Endothelial cell (in vitro differentiated cells): ENCODE measurements around the gene CRAT. TPM values are rescaled to one million over a fixed set of nuclear protein-coding genes. Genes with fewer than 3 reads are reported as not detected.

ENCODE experiments used
- DNase-seq: peaks from one replicate; pipeline ENCODE4 v3.0.0; 2021; ENCODE audit warnings: low spot score
- H3K27ac Mint-ChIP-seq: one replicate; pipeline ENCODE4 v1.8.0; 2021; ENCODE audit warnings: mixed read lengths, inconsistent platforms; ENCODE audit not compliant: unreplicated experiment
- H3K27me3 Mint-ChIP-seq: one replicate; pipeline ENCODE4 v1.8.0; 2021; ENCODE audit warnings: mild to moderate bottlenecking, moderate library complexity, mixed read lengths, inconsistent platforms; ENCODE audit not compliant: unreplicated experiment
- H3K36me3 Mint-ChIP-seq: one replicate; pipeline ENCODE4 v1.8.0; 2021; ENCODE audit warnings: mild to moderate bottlenecking, low read depth, mixed read lengths, inconsistent platforms; ENCODE audit not compliant: unreplicated experiment
- H3K4me1 Mint-ChIP-seq: one replicate; pipeline ENCODE4 v1.8.0; 2021; ENCODE audit warnings: mild to moderate bottlenecking, mixed read lengths, inconsistent platforms; ENCODE audit not compliant: unreplicated experiment
- H3K4me3 Mint-ChIP-seq: one replicate; pipeline ENCODE4 v1.8.0; 2021; ENCODE audit warnings: mild to moderate bottlenecking, mixed read lengths, inconsistent platforms; ENCODE audit not compliant: unreplicated experiment
- H3K9me3 Mint-ChIP-seq: one replicate; pipeline ENCODE4 v1.8.0; 2021; ENCODE audit warnings: mixed read lengths, inconsistent platforms; ENCODE audit not compliant: unreplicated experiment
- CTCF ChIP-seq: fragments of 200-600 bp; sonication (generic); IDR thresholded peaks from one replicate; pipeline ENCODE4 v1.5.0; 2021; ENCODE audit warnings: antibody characterized with exemption; ENCODE audit not compliant: unreplicated experiment
- total RNA-seq: library from RNA; stranded (reverse); fragmentation: NEBNext Ultra II Directional; extraction: Animal tissue kit (Norgen Biotek cat#: 25700); gene quantifications from one replicate; pipeline ENCODE4 v1.2.1, GENCODE V29; 2021; ENCODE audit not compliant: unreplicated experiment

Gene CRAT
- total RNA-seq, 1 donor from 2014 or later, result 42.9 TPM

- no peaks in the 10 kb centered on the region for H3K36me3 Mint-ChIP-seq
- no peak overlapping the region for H3K4me3 Mint-ChIP-seq
- TF ChIP-seq CTCF, result no peak
- H3K9me3 Mint-ChIP-seq, result no peaks in the 10 kb centered on the region
- no peak overlapping the region for H3K27ac Mint-ChIP-seq
- peaks cover 18% of the 10 kb centered on the region for H3K4me1 Mint-ChIP-seq
- peaks cover 15% of the 10 kb centered on the region for H3K27me3 Mint-ChIP-seq
- no peak for DNase-seq
These were observed 2.3 kb downstream of the CRAT start for GRCh38 chr9:129108083-129108804.

GRCh38 chr9:129107651-129108050, 2.9 kb downstream of the CRAT start:
- Mint-ChIP-seq H3K27ac (no peak overlapping the region), H3K4me1 (peaks cover 18% of the 10 kb centered on the region), H3K36me3 (no peaks in the 10 kb centered on the region), H3K27me3 (peaks cover 14% of the 10 kb centered on the region), H3K9me3 (no peaks in the 10 kb centered on the region), H3K4me3 (no peak overlapping the region)
- no peak for TF ChIP-seq CTCF
- DNase-seq, result no peak

- no peak for DNase-seq
- peaks cover 15% of the 10 kb centered on the region for H3K27me3 Mint-ChIP-seq
- H3K4me1 Mint-ChIP-seq, result peaks cover 14% of the 10 kb centered on the region
- peak overlapping the region; percentile 81 for H3K4me3 Mint-ChIP-seq
- no peaks in the 10 kb centered on the region for H3K9me3 Mint-ChIP-seq
- no peak overlapping the region for H3K27ac Mint-ChIP-seq
- no peak for TF ChIP-seq CTCF
- H3K36me3 Mint-ChIP-seq, result no peaks in the 10 kb centered on the region
These were observed 4.5 kb downstream of the CRAT start for GRCh38 chr9:129105857-129106694.

GRCh38 chr9:129104051-129104450, 6.5 kb downstream of the CRAT start:
- Mint-ChIP-seq H3K27ac (no peak overlapping the region), H3K36me3 (no peaks in the 10 kb centered on the region), H3K27me3 (peaks cover 8% of the 10 kb centered on the region), H3K9me3 (no peaks in the 10 kb centered on the region), H3K4me1 (peaks cover 5% of the 10 kb centered on the region), H3K4me3 (no peak overlapping the region)
- TF ChIP-seq CTCF, result no peak
- DNase-seq, result no peak

GRCh38 chr9:129103595-129103965, 7.0 kb downstream of the CRAT start:
- no peak for TF ChIP-seq CTCF
- peaks cover under 1% of the 10 kb centered on the region for H3K36me3 Mint-ChIP-seq
- H3K27ac Mint-ChIP-seq, result no peak overlapping the region
- no peaks in the 10 kb centered on the region for H3K9me3 Mint-ChIP-seq
- H3K4me3 Mint-ChIP-seq, result no peak overlapping the region
- H3K27me3 Mint-ChIP-seq, result peaks cover 6% of the 10 kb centered on the region
- H3K4me1 Mint-ChIP-seq, result peaks cover under 1% of the 10 kb centered on the region
- no peak for DNase-seq
